ENCODE data around the gene OBSCN.

DNA sequence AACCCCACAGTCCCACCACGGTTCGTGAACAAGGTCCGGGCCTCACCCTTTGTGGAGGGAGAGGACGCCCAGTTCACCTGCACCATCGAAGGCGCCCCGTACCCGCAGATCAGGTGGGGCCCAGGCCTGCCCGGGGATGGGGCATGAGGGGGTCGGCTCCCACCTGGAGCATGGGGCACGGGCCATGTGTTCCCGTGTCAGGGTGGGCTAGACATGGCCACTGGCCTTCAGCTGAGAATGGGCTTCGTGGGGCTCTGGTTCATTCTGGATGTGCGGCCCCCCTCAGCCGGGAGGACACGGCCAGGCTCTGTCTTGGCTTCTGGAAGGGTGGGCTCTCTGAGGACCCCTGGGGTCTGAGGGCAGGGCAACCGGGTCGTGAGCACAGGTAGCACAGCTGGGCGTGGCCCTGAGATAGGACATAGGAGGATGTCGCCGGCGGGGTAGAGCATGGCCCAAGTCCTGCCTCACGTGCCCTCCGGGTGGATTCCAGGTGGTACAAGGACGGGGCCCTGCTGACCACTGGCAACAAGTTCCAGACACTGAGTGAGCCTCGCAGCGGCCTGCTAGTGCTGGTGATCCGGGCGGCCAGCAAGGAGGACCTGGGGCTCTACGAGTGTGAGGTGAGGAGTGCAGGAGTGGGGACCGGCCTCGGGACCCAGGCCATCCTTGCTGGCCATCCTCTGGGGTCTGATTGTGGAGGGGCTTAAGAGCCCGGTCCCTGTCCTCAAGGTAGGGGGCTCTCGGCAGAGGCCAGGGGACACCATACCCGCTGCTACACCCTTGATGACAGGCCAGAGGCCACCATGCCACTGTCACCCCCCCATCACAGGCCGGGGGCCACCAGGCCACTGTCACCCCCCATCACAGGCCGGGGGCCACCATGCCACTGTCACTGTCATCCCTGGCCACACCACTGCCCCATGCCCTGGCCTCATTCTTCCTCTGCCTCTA lies 143.3 kb downstream of the OBSCN start:
- TF ChIP-seq EZH2 (IDR thresholded peaks at IDR 0.05; ENCODE audit: borderline replicate concordance, low read length), result no peak
- TF ChIP-seq CTCF (conservative IDR thresholded peaks at IDR 0.05 in 1 of 2, IDR thresholded peaks at IDR 0.05 in 1 of 2; ENCODE audit: extremely low read depth in 1 of 2, insufficient read depth in 1 of 2, low read depth in 1 of 2, low read length in 2 of 2), result no peak

Data from mammary epithelial cell (primary cell).